Activated CD4-positive, alpha-beta T cell treated with anti-CD3 and anti-CD28 coated beads, Interleukin-10, Interleukin-2, amounts not matched to agents 100 ng/mL and 50 ng/mL, durations not matched to agents 16 hours and 8 hours (primary cell): ENCODE measurements around the gene NID2.
A peak's percentile ranks its signal among the peaks of the same experiment; 100 is the strongest.

Source experiments
- DNase-seq: peaks from one replicate; pipeline ENCODE4 v3.0.0-alpha.2; 2020

The NID2 gene

GRCh38 chr14:51996148-51996746 lies 72.6 kb downstream of the NID2 start:
- peak; percentile 33 for DNase-seq

- DNase-seq, result peak; percentile 52
These were observed 75.5 kb downstream of the NID2 start for GRCh38 chr14:51993285-51993920.

DNA sequence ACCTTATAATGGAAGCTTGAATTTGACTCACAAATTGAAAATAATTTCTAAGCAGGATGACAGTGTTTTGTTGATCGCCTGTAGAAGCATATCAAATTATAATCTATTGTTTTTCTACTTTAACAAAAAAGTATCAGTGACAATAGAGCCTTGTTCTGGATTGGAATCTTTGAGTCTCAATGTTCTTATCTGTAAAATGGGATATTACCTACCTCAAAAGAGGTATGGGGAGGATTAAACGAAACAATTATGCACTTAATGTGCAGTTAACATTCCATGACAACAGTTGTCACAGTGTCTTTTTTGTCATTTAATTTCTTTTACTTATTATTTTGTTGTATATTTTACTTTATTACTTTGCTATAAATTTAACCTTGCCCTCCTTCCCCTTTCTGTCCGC lies 78.4 kb downstream of the NID2 start:
- no peak for DNase-seq

DNA sequence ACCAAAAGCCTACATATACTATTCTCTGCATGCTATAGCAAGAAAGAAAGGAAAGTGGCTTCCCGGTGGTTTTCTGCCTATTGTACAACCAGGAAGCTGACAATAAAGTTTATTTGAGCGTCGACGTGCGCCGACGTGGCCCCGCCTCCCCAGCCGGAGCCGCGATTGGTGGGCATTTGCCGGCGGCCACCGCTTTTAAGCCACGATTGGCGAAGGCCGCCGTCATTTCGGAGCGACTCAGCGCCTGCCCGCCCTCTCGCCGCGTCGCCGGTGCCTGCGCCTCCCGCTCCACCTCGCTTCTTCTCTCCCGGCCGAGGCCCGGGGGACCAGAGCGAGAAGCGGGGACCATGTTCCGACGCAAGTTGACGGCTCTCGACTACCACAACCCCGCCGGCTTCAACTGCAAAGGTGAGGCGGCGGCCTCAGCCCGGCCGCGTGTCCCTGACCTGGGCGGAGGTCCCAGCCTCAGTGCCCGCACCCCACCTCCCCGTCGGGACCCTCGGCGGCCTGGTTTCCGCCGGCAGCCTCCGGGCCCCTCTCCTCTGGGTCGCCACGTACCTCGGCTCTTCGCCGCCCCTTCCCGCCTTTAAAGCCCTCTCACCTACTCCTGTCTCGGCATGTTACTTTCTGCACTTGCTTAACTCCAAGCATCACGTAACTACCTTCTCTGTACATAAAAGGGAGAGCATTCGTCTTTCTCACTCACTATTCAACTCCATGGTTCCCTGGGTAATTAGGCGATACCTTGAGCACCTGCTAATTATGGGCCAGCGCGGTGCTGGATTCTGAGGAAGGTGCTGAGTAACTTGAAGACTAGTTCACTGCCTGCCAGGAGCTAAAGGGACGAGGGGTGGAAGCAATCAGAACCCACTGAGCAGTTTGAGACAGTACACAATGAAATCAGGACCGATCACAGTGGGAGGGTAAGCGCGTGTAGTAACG lies 79.3 kb downstream of the NID2 start, which contains the start of gene RTRAF:
Gene RTRAF (plus strand): TSS at position 254 of the 942 bp plus-strand sequence. CDS start 94 bp downstream, at position 348.
- peak; percentile 95 for DNase-seq

DNA sequence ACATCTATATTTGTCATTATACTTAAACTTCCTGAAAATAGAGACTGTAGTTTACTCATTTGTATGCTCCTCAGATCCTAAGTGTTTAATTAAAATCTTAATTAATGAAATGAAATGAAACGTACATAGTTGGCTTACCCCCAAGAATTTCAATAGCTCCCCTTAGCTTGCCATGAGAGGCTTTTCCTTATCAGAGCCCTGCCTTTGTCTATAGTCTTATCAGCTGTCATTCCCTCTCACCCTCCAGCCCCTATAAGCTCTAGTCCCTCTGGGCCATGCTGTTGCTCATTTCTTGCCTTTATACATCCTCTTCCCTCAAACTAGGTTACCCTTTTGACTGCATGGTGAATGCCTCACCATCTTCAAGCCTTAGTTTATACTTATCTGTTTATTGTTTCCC lies 80.6 kb downstream of the NID2 start:
- no peak for DNase-seq

- peak; percentile 38 for DNase-seq
These were observed 87.5 kb downstream of the NID2 start for GRCh38 chr14:51981218-51981854.

- DNase-seq, result peak; percentile 79
These were observed 89.7 kb downstream of the NID2 start for GRCh38 chr14:51979088-51979709.

- DNase-seq, result no peak
These were observed 90.2 kb downstream of the NID2 start for GRCh38 chr14:51978681-51979085.

DNA sequence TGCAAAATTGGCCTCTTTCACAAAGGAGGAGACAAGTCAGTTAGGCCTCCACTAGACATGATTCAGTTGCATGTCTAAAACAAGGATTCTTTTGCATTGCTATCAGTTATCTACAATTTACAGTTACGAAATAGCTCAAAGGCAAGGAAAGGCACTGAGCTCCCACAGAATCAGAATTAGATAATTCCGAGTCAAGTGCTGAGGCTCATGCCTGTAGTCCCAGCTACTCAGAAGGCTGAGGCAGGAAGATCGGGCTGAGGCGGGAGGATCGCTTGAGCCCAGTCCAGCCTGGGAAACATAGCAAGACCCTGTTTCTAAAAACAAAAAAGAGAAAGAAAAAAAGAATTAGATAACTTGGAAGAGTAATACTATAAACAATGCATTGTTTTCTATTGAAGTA lies 91.8 kb downstream of the NID2 start:
- no peak for DNase-seq

DNA sequence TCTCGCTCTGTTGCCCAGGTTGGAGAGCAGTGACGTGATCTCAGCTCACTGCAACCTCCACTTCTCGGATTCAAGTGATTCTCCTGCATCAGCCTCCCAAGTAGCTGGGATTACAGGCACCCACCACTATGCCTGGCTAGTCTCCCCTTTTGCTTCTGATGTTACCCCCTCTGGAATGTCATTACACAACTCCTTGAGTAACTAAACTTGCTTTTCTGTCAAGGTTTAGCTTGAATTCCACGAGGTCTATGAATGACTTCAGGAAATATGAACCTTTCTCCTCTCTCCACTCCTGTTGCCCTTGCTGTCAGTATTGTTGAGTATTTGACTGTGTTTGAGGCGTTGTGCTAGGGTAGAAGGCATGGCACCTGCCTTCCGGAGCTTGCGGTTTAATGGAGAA lies 96.3 kb downstream of the NID2 start:
- no peak for DNase-seq

DNA sequence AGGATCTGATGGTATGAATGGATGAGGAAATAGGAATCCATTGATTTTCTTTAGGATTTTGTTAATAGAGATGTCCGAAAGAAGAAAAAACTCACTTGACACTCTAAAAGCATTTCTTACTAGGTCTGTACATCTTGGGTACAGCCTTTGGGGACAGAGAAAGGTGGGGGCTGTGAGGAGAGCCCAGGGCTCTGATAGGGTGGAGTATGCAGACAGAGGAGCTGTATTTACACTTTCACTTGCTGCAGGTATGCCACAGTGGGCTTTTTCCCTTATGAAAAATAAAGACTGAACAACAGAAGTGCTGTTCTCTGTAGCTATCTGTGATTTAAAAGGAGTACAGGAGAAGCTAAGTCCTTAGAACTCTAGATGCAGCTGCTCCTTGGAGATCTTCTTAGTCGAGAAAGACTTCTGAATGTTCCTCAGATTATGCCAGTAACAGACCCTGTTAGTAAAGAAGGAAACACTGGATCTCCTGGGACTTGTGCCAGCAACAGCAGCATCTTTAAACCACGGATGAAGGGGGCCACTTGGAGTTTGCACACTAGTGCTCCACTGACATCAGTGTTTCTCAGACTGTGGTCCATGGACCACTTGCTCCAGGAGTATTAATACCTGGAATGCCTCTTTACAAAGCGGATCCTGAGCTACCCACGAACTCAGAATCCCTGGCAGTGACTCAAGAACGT lies 98.9 kb downstream of the NID2 start:
- DNase-seq, result no peak

GRCh38 chr14:51967521-51967920 lies 101.3 kb downstream of the NID2 start:
- no peak for DNase-seq

DNA sequence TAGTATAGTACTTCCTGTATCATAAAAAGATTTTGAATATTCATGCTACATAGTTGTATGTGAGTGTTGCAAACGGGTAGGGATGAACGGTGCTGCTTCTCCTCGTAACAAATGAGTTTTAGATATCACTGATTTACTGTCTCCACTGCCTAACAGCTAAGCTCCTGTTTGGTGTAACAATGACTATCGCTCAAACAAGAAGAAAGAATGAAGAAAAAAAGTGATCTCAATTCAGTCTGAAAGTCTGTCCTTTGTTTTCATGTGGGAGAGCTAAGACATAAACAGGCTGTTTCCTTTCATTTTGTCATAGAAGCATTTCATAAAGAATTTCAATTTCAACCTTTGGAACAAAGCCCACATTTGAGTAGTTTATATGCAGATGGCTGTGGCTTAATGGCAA lies 105.6 kb downstream of the NID2 start:
- no peak for DNase-seq

DNA sequence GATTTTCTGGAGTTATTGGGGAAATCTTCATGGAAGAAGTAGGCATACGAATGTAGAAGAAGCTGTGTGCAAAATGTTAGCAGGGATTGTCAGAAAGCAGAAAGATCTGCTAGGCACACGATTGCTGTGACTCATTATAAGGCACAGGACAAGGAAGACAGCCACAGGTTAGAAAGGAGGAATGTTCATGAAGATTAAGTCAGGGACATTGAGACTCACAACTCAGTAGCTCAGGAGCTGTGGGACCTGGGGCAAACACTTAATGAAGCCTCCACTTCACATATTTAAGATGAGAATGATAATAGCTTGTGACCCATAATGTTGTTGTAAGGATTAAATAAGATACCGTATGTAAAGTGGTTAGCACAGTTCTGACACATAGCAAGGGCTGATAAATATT lies 106.1 kb downstream of the NID2 start:
- DNase-seq, result no peak

GRCh38 chr14:51960866-51961265 lies 108.0 kb downstream of the NID2 start:
- DNase-seq, result no peak

DNA sequence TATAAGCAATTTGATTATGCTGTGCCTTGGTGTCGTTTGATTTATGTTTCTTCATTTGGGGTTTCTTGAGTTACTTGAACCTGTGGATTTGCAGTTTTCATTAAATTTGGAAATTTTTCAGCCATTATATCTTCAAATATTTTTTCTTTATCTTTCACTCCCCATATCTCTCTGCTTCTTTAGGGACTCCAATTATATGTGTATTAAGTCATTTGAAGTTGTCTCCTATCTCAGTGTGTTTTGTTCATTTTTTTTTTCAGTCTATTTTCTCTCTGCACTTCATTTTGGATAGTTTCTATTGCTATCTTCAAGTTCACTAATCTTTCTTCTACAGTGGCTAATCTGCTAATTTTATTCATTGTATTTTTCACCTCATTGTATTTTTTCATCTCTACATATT lies 108.9 kb downstream of the NID2 start:
- no peak for DNase-seq

- DNase-seq, result no peak
These were observed 110.9 kb downstream of the NID2 start for GRCh38 chr14:51957950-51958349.
